HepG2 (cell line): ENCODE data around the gene OVOL2. TPM values are rescaled to one million over a fixed set of nuclear protein-coding genes. Genes with fewer than 3 reads are reported as not detected.

Experiments
- CENPX ChIP-seq: sonication (generic); formaldehyde crosslinking; IDR thresholded peaks from 2 replicates; pipeline ENCODE4 v1.9.0; 2021; ENCODE audit warnings: mild to moderate bottlenecking, missing genetic modification reagents, moderate library complexity
- FOXC1 ChIP-seq: sonication (generic); formaldehyde crosslinking; IDR thresholded peaks from 2 replicates; pipeline ENCODE4 v1.8.0; 2022; ENCODE audit warnings: mild to moderate bottlenecking, missing genetic modification reagents, borderline replicate concordance
- HES4 ChIP-seq: sonication (generic); formaldehyde crosslinking; IDR thresholded peaks from 2 replicates; pipeline ENCODE4 v1.9.0; 2021; ENCODE audit warnings: mild to moderate bottlenecking, missing genetic modification reagents, borderline replicate concordance
- HNF4G ChIP-seq, 2 experiments: sonication (generic) in 1 of 2; formaldehyde crosslinking in 1 of 2; IDR thresholded peaks; 2 replicates each; pipeline versions ENCODE4 v1.4.0 to v1.6.1; 2011 to 2020; ENCODE audit warnings: borderline replicate concordance in 2 of 2, low read depth in 2 of 2, mild to moderate bottlenecking in 2 of 2, low read length in 1 of 2, missing genetic modification reagents in 1 of 2, moderate library complexity in 1 of 2
- KLF11 ChIP-seq: IDR thresholded peaks from 2 replicates; pipeline ENCODE4 v1.6.1; 2016; ENCODE audit warnings: missing compliant biosample characterization
- MXD4 ChIP-seq: IDR thresholded peaks from 2 replicates; pipeline ENCODE4 v1.6.1; 2016; ENCODE audit warnings: mild to moderate bottlenecking, missing biosample characterization, missing genetic modification reagents
- NFATC3 ChIP-seq: sonication (generic); formaldehyde crosslinking; IDR thresholded peaks from 2 replicates; pipeline ENCODE4 v1.5.1; 2020; ENCODE audit warnings: mild to moderate bottlenecking, missing genetic modification reagents
- NKX3-1 ChIP-seq: sonication (generic); formaldehyde crosslinking; IDR thresholded peaks from 2 replicates; pipeline ENCODE4 v1.5.0; 2020; ENCODE audit warnings: missing genetic modification reagents
- REST ChIP-seq, 2 experiments: IDR thresholded peaks; 2 replicates each; pipeline ENCODE4 v1.6.1; 2011 to 2012; ENCODE audit warnings: low read length in 2 of 2, borderline replicate concordance in 1 of 2, low read depth in 1 of 2, mild to moderate bottlenecking in 1 of 2, moderate library complexity in 1 of 2
- RNF2 ChIP-seq: fragments of 450-650 bp; conservative IDR thresholded peaks from 2 replicates; pipeline ENCODE4 v1.6.1; 2016; ENCODE audit warnings: low read depth
- TBX3 ChIP-seq: fragments of 450-650 bp; IDR thresholded peaks from 2 replicates; pipeline ENCODE4 v1.6.1; 2017; ENCODE audit warnings: antibody characterized with exemption, mild to moderate bottlenecking, inconsistent platforms, borderline replicate concordance
- TSC22D2 ChIP-seq: sonication (generic); formaldehyde crosslinking; IDR thresholded peaks from 2 replicates; pipeline ENCODE4 v1.5.1; 2020; ENCODE audit warnings: missing genetic modification reagents, mild to moderate bottlenecking, borderline replicate concordance
- ZBED4 ChIP-seq: sonication (generic); formaldehyde crosslinking; IDR thresholded peaks from 2 replicates; pipeline ENCODE4 v1.4.0; 2020; ENCODE audit warnings: missing genetic modification reagents, borderline replicate concordance
- ZBTB3 ChIP-seq: sonication (generic); formaldehyde crosslinking; IDR thresholded peaks from 2 replicates; pipeline ENCODE4 v1.4.0; 2020; ENCODE audit warnings: low read depth, mild to moderate bottlenecking, moderate library complexity, missing genetic modification reagents, borderline replicate concordance
- ZBTB42 ChIP-seq: sonication (generic); formaldehyde crosslinking; IDR thresholded peaks from 2 replicates; pipeline ENCODE4 v1.5.0; 2020; ENCODE audit warnings: mild to moderate bottlenecking, missing genetic modification reagents
- ZNF326 ChIP-seq: sonication (generic); formaldehyde crosslinking; IDR thresholded peaks from 2 replicates; pipeline ENCODE4 v1.4.0; 2020; ENCODE audit warnings: missing genetic modification reagents, borderline replicate concordance
- ZNF549 ChIP-seq: sonication (generic); formaldehyde crosslinking; IDR thresholded peaks from 2 replicates; pipeline ENCODE4 v1.5.0; 2020; ENCODE audit warnings: missing genetic modification reagents
- ZNF550 ChIP-seq: sonication (generic); formaldehyde crosslinking; IDR thresholded peaks from 2 replicates; pipeline ENCODE4 v1.4.0; 2020; ENCODE audit warnings: mild to moderate bottlenecking, missing genetic modification reagents, borderline replicate concordance
- ZNF766 ChIP-seq: sonication (generic); formaldehyde crosslinking; IDR thresholded peaks from 2 replicates; pipeline ENCODE4 v1.5.0; 2020; ENCODE audit warnings: missing genetic modification reagents, borderline replicate concordance
- ZNF777 ChIP-seq: sonication (generic); formaldehyde crosslinking; IDR thresholded peaks from 2 replicates; pipeline ENCODE4 v1.4.0; 2020; ENCODE audit warnings: missing genetic modification reagents
- polyA plus RNA-seq, 8 experiments: library from polyadenylated mRNA; depleted of rRNA in 3 of 8; stranded (reverse) in 7 of 8; unstranded in 1 of 8; fragments of >200 nt; fragmentation: Illumina TruSeq in 4 of 8; extraction: Trizol in 4 of 8; gene quantifications; 2 replicates each; pipeline versions ENCODE4 v1.2.1 to v1.2.3, GENCODE V29; 2011 to 2016; ENCODE audit warnings: low read depth in 4 of 8, missing spikeins in 1 of 8, mixed read lengths in 1 of 8; ENCODE audit not compliant: insufficient read depth in 1 of 8
- total RNA-seq, 5 experiments: library from RNA; depleted of rRNA; stranded (reverse); fragments of >200 nt; fragmentation: Illumina TruSeq; extraction: Trizol; gene quantifications; 2 replicates each; pipeline ENCODE4 v1.2.3, GENCODE V29; 2016; ENCODE audit warnings: low read depth in 1 of 5
- TF ChIP-seq, protein P1 (sequence below): sonication (generic); formaldehyde crosslinking; IDR thresholded peaks from 2 replicates; pipeline ENCODE4 v1.5.0; 2020; ENCODE audit warnings: missing genetic modification reagents, mild to moderate bottlenecking, borderline replicate concordance

OVOL2 gene
- total and polyA plus RNA-seq, 2 of the 13 experiments (the other 11 are each of a cell fraction or from before 2014, with no cell fraction given) = 0.20 to 0.31 TPM

GRCh38 chr20:17995967-17996819, 61.5 kb downstream of the OVOL2 start (continued):
- TF ChIP-seq ZBTB42 (CRISPR knock-in tag) (no peak), NFATC3 (CRISPR knock-in tag) (0 out of 2 replicates have a peak, but pooled peaks have one; percentile 12), MXD4 (CRISPR knock-in tag) (peak; percentile 63; the same call in 1 of the 2 replicates), FOXC1 (CRISPR knock-in tag) (no peak), RNF2 (no peak), KLF11 (0 out of 2 replicates have a peak, but pooled peaks have one; percentile 65), HNF4G (IDR thresholded peaks at IDR 0.05; ENCODE audit: borderline replicate concordance, low read depth, low read length) (no peak), HNF4G (CRISPR knock-in tag; IDR thresholded peaks at IDR 0.05; ENCODE audit: borderline replicate concordance, low read depth) (no peak), ZBTB3 (CRISPR knock-in tag) (no peak), REST (IDR thresholded peaks at IDR 0.05; ENCODE audit: borderline replicate concordance in 1 of 2, low read depth in 1 of 2, low read length in 2 of 2) (no peak), HES4 (no peak), ZBED4 (no peak), TBX3 (no peak), ZNF766 (CRISPR knock-in tag) (no peak; the same call in 1 of the 2 replicates), CENPX (CRISPR knock-in tag) (no peak), NKX3-1 (CRISPR knock-in tag) (no peak), TSC22D2 (no peak), ZNF777 (no peak), ZNF549 (CRISPR knock-in tag) (no peak), ZNF550 (CRISPR knock-in tag) (no peak), ZNF326 (CRISPR knock-in tag) (no peak)
- TF ChIP-seq, protein P1, sequence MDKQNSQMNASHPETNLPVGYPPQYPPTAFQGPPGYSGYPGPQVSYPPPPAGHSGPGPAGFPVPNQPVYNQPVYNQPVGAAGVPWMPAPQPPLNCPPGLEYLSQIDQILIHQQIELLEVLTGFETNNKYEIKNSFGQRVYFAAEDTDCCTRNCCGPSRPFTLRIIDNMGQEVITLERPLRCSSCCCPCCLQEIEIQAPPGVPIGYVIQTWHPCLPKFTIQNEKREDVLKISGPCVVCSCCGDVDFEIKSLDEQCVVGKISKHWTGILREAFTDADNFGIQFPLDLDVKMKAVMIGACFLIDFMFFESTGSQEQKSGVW (CRISPR knock-in tag) = no peak
